Fibroblast of lung (primary cell): ENCODE results near the gene DCPS. TPM values are rescaled to one million over a fixed set of nuclear protein-coding genes. Genes with fewer than 3 reads are reported as not detected.
"Not testable (repeated sequence)": the region's sequence is repeated elsewhere in the genome, so short reads cannot be mapped to it uniquely, and the experiment has no call there.

ENCODE experiments used
- DNase-seq, 2 donors: peaks; one replicate each; pipeline versions ENCODE4 v3.0.0 to v3.0.0-alpha.2; 2010; ENCODE audit warnings: low read depth in 2 of 2
- H2AFZ ChIP-seq: 2 replicates; pipeline ENCODE4 v1.5.1; 2012; ENCODE audit warnings: low read length, control low read depth, inconsistent platforms
- H3K27ac ChIP-seq: 2 replicates; pipeline ENCODE4 v1.5.1; 2011; ENCODE audit warnings: low read length, control low read depth; ENCODE audit not compliant: insufficient read depth
- H3K27me3 ChIP-seq: 2 replicates; pipeline ENCODE4 v1.5.1; 2011; ENCODE audit warnings: mild to moderate bottlenecking, low read length; ENCODE audit not compliant: control insufficient read depth, insufficient read depth
- H3K36me3 ChIP-seq: 2 replicates; pipeline ENCODE4 v1.5.1; 2011; ENCODE audit warnings: low read length; ENCODE audit not compliant: control insufficient read depth, insufficient read depth
- H3K4me1 ChIP-seq: 2 replicates; pipeline ENCODE4 v1.5.1; 2011; ENCODE audit warnings: low read length; ENCODE audit not compliant: control insufficient read depth, insufficient read depth; ENCODE audit errors: extremely low read depth
- H3K4me2 ChIP-seq: 2 replicates; pipeline ENCODE4 v1.5.1; 2011; ENCODE audit warnings: low read length, control low read depth; ENCODE audit not compliant: insufficient read depth; ENCODE audit errors: extremely low read depth
- H3K4me3 ChIP-seq, 4 experiments: fragments of 200-600 bp in 1 of 4; sonication (generic) in 1 of 4; replicated peaks in 1 of 4; 2 replicates each; pipeline ENCODE4 v1.5.1; 2011 to 2016; ENCODE audit warnings: low read length in 4 of 4, low read depth in 3 of 4, mild to moderate bottlenecking in 3 of 4, control low read depth in 2 of 4, inconsistent platforms in 1 of 4, mixed read lengths in 1 of 4; ENCODE audit not compliant: insufficient read depth in 1 of 4; ENCODE audit errors: control extremely low read depth in 1 of 4
- H3K79me2 ChIP-seq: 2 replicates; pipeline ENCODE4 v1.5.1; 2012; ENCODE audit warnings: mild to moderate bottlenecking, low read length, inconsistent platforms; ENCODE audit not compliant: control insufficient read depth, insufficient read depth
- H3K9ac ChIP-seq: 2 replicates; pipeline ENCODE4 v1.5.1; 2011; ENCODE audit warnings: mild to moderate bottlenecking, low read length, control low read depth; ENCODE audit not compliant: insufficient read depth
- H3K9me3 ChIP-seq: 2 replicates; pipeline ENCODE4 v1.5.1; 2012; ENCODE audit warnings: low read depth, low read length; ENCODE audit not compliant: control insufficient read depth, insufficient read depth
- H4K20me1 ChIP-seq: 2 replicates; pipeline ENCODE4 v1.5.1; 2011; ENCODE audit warnings: low read length; ENCODE audit not compliant: control insufficient read depth, insufficient read depth; ENCODE audit errors: extremely low read depth
- EZH2 ChIP-seq: IDR thresholded peaks from 2 replicates; pipeline ENCODE4 v1.5.1; 2012; ENCODE audit warnings: low read length, control low read depth, mild to moderate bottlenecking; ENCODE audit errors: missing control alignments
- polyA plus RNA-seq, 2 donors: library from polyadenylated mRNA; depleted of rRNA in 1 of 2; stranded (reverse) in 1 of 2; unstranded in 1 of 2; fragments of >200 nt; gene quantifications; 2 replicates each; pipeline ENCODE4 v1.2.1, GENCODE V29; 2011 to 2012; ENCODE audit warnings: missing spikeins in 1 of 2
- total RNA-seq: library from RNA; depleted of rRNA; stranded (reverse); fragments of >200 nt; gene quantifications from 2 replicates; pipeline ENCODE4 v1.2.1, GENCODE V29; 2014
- TF ChIP-seq, protein P1 (sequence below), 2 donors: IDR thresholded peaks in 1 of 2; conservative IDR thresholded peaks in 1 of 2; 1 replicate in 1 of 2; 2 replicates in 1 of 2; pipeline ENCODE4 v1.5.1; 2011 to 2012; ENCODE audit warnings: low read length in 2 of 2, control low read depth in 1 of 2, inconsistent platforms in 1 of 2, low read depth in 1 of 2, mild to moderate bottlenecking in 1 of 2

The DCPS gene
- total and polyA plus RNA-seq, 2 donors (not counting 1 experiment from before 2014, with no cell fraction given), result 13.0 to 22.7 TPM

DNA sequence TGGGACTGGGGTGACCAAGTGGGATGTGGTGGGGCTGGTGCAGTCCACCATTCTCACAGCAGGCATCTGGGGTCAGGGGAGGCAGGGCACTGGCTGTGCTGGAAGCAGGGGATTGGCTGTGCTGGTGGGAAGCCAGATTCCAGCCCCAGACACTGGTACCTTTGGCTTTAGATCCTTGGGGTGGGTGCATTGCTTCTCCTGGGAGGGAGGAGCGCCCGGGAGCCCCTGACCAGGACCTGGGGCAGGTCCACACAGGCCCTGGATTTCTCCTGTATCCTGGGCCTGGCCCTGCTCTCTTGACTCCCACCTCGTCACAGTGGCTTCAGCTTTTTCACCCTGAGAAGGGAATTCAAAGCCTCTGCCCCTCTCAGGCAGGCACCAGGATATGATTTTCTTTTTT lies 90.2 kb downstream of the DCPS start:
- Histone ChIP-seq H3K79me2 (no peaks in the 10 kb centered on the region), H3K4me2 (no peak overlapping the region), H4K20me1 (no peaks in the 10 kb centered on the region), H2AFZ (no peak overlapping the region), H3K9me3 (no peaks in the 10 kb centered on the region), H3K27ac (no peak overlapping the region), H3K4me3 (no peak overlapping the region), H3K36me3 (no peaks in the 10 kb centered on the region), H3K9ac (no peak overlapping the region), H3K4me1 (no peaks in the 10 kb centered on the region), H3K27me3 (no peaks in the 10 kb centered on the region)
- no peak for DNase-seq
- TF ChIP-seq, protein P1, sequence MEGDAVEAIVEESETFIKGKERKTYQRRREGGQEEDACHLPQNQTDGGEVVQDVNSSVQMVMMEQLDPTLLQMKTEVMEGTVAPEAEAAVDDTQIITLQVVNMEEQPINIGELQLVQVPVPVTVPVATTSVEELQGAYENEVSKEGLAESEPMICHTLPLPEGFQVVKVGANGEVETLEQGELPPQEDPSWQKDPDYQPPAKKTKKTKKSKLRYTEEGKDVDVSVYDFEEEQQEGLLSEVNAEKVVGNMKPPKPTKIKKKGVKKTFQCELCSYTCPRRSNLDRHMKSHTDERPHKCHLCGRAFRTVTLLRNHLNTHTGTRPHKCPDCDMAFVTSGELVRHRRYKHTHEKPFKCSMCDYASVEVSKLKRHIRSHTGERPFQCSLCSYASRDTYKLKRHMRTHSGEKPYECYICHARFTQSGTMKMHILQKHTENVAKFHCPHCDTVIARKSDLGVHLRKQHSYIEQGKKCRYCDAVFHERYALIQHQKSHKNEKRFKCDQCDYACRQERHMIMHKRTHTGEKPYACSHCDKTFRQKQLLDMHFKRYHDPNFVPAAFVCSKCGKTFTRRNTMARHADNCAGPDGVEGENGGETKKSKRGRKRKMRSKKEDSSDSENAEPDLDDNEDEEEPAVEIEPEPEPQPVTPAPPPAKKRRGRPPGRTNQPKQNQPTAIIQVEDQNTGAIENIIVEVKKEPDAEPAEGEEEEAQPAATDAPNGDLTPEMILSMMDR (conservative IDR thresholded peaks at IDR 0.05 in 1 of 2, IDR thresholded peaks at IDR 0.05 in 1 of 2; ENCODE audit: low read depth in 1 of 2, low read length in 2 of 2), result no peak
- no peak for TF ChIP-seq EZH2

DNA sequence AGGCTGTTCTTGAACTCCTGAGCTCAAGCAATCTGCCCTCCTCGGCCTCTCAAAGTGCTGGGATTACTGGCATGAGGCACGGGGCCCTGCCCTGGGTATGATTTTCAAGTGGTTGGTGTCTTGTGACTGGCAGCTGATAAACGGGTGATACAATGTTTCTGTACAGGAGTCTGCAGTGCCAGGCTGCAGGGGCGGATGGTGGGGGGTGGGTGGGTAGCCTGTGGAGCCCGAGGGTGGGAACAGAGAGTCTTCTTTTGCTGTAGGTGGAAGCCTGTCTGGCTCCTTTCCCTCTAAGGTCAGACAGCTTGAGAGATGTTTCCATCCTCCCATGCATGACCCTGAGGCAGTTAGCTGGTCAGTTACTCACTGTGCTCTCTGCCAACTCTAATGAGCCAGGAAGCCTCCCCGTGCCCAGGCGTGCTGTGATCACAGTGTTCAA lies 90.8 kb downstream of the DCPS start:
- not testable (repeated sequence) for H3K9ac ChIP-seq, H2AFZ ChIP-seq, H4K20me1 ChIP-seq, H3K9me3 ChIP-seq, H3K36me3 ChIP-seq, H3K27me3 ChIP-seq, H3K4me2 ChIP-seq, H3K27ac ChIP-seq, H3K79me2 ChIP-seq, DNase-seq, H3K4me1 ChIP-seq, H3K4me3 ChIP-seq

Other genes with a start within 250 kb of the DCPS start
- 10.3 and 10.7 TPM in 2 replicates for gene CDON, start 241.2 kb upstream of the DCPS start, total RNA-seq
- gene CDON, start 241.2 kb upstream of the DCPS start, polyA plus RNA-seq, result 2.3 and 10.7 TPM in 2 replicates
- gene RPUSD4, start 92.4 kb upstream of the DCPS start, total RNA-seq, result 26.9 and 28.2 TPM in 2 replicates
- 16.3 and 19.6 TPM in 2 replicates for gene RPUSD4, start 92.4 kb upstream of the DCPS start, polyA plus RNA-seq
- 18.7 and 21.0 TPM in 2 replicates for gene FAM118B, start 92.3 kb upstream of the DCPS start, total RNA-seq
- 27.5 and 30.3 TPM in 2 replicates for gene FAM118B, start 92.3 kb upstream of the DCPS start, polyA plus RNA-seq
- gene SRPRA, start 35.2 kb upstream of the DCPS start, total RNA-seq, result 43.1 and 52.8 TPM in 2 replicates
- 134 and 160 TPM in 2 replicates for gene SRPRA, start 35.2 kb upstream of the DCPS start, polyA plus RNA-seq
- 8.7 and 8.8 TPM in 2 replicates for gene FOXRED1, start 34.9 kb upstream of the DCPS start, total RNA-seq
- 8.6 and 20.4 TPM in 2 replicates for gene FOXRED1, start 34.9 kb upstream of the DCPS start, polyA plus RNA-seq
- gene TIRAP, start 21.0 kb upstream of the DCPS start, total RNA-seq, result 3.3 and 4.8 TPM in 2 replicates
- 5.1 and 5.4 TPM in 2 replicates for gene TIRAP, start 21.0 kb upstream of the DCPS start, polyA plus RNA-seq
- 25.2 and 36.8 TPM in 2 replicates for gene ST3GAL4, start 51.6 kb downstream of the DCPS start, total RNA-seq
- 16.7 and 24.8 TPM in 2 replicates for gene ST3GAL4, start 51.6 kb downstream of the DCPS start, polyA plus RNA-seq